GM18907 (cell line): Measurements from ENCODE around the gene MYO9B.
"Not testable (repeated sequence)": the region's sequence is repeated elsewhere in the genome, so short reads cannot be mapped to it uniquely, and the experiment has no call there.

Source experiments
- ATAC-seq: cut with Tn5 transposase; IDR thresholded peaks from one replicate; pipeline ENCODE4 v1.9.1; 2021; ENCODE audit warnings: mild to moderate bottlenecking, moderate library complexity; ENCODE audit not compliant: unreplicated experiment

The MYO9B gene

DNA sequence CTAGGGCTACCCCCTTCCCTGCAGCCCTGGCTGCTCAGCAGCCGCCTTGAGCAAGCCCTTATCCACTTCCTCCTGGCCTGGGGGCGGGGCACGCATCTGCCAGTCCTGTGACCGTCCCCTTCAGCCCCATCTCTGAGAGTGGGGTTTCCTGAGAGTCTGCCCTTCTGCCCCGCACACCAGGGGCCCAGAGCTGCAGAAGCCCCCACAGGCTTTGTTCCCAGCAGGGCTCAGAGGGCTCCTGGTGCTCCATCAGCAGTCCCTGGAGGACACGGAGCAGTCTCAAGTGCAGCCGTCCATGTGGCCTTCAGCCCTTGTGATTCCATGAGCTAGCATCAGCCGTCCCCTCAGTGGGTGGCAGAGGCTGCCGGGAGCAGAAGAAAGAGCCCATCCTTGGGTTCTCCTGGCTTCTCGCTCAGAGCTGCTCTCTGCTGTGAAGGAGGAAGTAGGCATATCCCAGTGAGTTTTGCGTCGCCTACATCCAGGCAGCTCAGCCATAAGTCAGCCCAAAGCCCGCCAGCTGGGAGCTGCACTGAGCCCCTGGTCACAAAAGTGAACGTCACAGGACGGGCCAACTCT lies 16.3 kb downstream of the MYO9B start:
- ATAC-seq = no peak

DNA sequence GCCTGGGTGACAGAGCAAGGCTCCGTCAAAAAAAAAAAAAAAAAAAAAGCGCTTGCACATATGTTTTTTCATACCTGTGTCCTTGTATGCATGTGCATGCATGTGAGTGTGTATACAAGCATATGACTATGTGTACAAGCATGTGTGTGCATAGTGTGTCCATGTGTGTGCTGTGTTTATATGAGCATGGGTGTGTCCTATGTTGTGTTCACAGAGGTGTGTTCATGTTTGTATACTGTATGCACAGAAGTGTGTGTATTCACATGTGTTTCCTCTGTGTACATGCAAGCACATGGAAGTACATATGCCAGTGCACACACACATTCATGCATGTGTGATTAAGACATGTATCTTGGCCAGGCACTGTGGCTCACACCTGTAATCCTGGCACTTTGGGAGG lies 17.1 kb downstream of the MYO9B start:
- no peak for ATAC-seq

DNA sequence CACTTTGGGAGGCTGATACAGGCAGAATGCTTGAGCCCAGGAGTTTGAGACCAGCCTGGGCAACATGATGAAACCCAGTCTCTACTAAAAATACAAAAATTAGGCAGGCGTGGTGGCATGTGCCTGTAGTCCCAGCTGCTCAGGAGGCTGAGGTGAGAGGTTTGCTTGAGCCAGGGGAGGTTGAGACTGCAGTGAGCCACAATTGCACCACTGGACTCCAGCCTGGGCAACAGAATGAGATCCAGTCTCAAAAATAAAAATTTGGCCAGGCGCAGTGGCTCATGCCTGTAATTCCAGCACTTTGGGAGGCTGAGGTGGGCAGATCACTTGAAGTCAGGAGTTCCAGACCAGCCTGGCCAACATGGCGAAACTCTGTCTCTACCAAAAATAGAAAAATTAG lies 19.1 kb downstream of the MYO9B start:
- not testable (repeated sequence) for ATAC-seq

DNA sequence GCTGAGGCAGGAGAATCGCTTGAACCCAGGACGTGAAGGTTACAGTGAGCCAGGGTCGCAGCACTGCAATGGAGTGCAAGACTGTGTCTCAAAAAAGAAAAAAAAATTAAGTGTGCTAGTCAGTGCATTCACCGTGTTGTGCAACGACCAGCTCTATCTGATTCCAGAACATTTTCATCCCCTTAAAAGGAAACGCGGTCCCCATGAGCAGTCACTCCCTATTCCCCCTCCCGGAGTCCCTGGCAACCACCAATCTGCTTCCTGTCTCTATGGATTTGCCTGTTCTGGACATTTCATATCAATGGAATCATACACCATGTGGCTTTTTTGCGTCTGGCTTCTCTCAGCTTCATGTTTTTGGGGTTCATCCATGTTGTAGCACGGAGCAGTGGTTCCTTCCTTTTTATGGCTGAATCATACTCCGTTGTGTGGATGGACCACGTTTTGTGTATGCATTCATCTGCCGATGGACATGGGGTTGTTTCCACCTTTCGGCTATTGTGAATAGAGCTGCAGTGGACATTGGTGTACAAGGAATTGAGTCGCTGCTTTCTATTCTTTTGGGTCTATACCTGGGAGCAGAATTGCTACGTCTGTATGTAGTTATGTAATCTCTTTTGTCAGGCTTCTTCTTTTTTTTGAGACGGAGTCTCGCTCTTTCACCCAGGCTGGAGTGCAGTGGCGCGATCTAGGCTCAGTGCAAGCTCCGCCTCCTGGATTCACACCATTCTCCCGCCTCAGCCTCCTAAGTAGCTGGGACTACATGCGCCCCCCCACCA lies 19.8 kb downstream of the MYO9B start:
- ATAC-seq = no peak

DNA sequence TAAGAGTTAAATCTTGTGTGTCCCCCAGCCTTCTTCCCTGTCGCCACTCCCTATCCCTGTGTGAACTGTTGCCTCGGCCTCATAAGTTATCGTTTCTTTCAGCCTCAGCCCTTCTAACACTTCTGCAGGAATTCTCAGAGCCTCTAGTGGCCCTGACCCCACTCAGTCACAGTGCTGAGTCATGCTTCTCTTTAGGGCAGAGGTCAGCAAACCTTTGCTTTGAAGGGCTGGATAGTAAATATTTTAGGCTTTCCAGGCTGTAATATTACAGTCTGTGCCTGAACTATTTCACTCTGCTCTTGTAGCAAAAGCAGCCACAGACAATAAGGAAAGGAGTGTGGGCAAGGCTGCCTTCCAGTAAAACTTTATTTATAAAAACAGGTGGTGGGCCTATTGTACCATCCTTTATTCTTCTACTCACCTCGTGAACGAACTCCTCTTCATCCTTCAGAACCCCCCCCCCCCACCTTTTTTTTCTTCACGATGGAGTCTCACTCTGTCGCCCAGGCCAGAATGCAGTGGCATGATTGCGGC lies 22.1 kb downstream of the MYO9B start:
- ATAC-seq = no peak

DNA sequence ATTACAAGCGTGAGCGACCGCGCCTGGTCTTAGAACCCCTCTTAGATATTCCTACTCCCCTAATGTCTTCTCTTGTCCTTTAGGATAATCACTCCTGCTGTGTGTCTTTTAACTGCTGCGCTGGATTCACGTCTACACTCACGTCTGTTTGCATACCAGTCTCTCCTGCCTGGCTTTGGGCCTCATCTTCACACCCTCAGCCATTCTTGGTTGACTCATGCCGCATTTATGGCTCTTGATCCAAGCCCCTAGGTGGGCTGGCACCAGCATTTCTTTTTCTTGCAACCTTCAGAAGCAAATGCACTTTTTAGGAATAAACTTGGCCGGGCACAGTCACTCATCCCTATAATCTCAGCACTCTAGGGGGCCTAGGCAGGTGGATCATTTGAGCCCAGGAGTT lies 22.7 kb downstream of the MYO9B start:
- ATAC-seq = no peak

DNA sequence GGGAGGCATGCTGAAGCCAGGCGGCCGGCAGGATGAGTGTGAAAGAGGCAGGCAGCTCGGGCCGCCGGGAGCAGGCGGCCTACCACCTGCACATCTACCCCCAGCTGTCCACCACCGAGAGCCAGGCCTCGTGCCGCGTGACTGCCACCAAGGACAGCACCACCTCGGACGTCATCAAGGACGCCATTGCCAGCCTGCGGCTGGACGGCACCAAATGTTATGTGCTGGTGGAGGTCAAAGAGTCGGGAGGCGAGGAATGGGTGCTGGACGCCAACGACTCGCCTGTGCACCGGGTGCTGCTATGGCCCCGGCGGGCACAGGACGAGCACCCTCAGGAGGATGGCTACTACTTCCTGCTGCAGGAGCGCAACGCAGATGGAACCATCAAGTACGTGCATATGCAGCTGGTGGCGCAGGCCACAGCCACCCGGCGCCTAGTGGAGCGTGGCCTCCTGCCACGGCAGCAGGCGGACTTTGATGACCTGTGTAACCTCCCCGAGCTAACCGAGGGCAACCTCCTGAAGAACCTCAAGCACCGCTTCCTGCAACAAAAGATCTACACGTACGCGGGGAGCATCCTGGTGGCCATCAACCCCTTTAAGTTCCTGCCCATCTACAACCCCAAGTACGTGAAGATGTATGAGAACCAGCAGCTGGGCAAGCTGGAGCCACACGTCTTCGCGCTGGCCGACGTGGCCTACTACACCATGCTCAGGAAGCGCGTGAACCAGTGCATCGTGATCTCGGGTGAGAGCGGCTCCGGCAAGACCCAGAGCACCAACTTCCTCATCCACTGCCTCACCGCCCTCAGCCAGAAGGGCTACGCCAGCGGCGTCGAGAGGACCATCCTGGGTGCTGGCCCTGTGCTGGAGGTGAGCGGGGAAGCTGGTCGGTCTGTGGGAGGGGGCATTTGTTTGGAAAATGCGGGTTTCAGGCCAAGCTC lies 26.4 kb downstream of the MYO9B start:
- no peak for ATAC-seq

DNA sequence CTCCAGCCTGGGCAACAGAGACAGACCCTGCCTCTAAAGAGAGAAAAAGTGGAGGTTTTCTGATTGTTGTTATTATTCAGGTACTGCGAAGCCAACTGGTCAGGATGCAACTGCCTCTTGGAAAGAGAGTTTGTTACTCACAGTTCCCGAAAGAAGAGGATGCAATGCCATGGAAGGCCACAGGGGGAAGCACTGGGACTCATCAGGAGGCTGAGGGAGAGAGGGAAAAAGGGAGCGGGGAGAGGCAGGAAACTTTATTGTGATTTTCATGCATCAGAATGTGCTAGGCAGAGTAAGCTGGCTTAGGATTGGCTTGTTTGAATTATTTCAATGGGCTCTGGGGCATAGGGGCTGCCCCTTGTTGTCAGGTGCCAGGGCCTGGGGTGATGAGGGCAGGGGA lies 27.6 kb downstream of the MYO9B start:
- no peak for ATAC-seq

DNA sequence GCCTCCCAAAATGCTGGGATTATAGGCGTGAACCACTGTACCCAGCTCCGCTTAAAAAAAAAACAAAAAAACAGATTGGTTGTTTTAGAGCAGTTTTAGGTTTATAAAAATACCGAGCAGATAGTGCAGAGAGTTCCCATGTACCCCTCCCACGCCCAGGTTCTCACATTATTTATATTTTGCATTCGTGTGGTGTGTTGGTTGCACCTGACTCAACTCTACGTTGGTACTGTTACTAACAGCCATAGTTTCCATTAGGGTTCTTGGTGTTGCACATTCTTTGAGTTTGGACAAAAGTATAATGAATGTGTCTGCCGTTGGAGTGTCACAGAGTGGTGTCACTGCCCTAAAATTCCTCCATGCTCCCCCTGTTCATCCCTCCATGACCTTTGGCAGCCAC lies 29.1 kb downstream of the MYO9B start:
- ATAC-seq = no peak

DNA sequence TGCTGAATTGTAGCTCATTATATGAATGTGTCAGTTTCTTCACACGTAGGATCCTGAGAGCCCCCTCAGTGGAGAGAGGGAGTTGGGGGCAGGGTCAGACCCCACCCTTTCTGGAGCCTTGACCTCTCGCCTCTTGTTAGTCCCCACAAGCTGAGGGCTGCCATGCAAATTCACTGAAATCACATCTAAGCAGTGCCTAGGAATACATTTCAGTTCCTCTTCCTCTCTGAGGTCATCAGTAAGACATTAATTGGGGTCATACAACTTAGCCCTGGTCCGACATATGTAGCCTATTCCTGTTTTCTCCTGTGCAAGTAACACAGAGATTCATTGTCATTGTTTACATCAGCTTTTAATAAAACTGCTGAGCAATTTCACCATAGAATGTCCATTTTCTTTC lies 30.0 kb downstream of the MYO9B start:
- ATAC-seq = no peak

DNA sequence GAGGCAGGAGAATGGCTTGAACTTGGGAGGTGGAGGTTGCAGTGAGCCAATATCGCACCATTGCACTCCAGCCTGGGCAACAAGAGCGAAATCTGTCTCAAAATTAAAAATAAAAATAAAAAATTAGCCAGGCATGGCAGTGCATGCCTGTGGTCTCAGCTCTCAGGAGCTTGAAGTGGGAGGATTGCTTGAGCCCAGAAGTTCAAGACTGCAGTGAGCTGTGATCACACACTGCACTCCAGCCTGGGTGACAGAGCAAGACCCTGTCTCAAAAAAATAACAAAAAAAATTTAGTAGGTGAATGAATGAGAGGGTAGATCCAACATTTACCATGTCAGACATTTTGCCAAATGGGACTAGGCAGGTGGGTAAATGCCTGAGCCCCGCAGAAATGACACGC lies 31.4 kb downstream of the MYO9B start:
- ATAC-seq = not testable (repeated sequence)

DNA sequence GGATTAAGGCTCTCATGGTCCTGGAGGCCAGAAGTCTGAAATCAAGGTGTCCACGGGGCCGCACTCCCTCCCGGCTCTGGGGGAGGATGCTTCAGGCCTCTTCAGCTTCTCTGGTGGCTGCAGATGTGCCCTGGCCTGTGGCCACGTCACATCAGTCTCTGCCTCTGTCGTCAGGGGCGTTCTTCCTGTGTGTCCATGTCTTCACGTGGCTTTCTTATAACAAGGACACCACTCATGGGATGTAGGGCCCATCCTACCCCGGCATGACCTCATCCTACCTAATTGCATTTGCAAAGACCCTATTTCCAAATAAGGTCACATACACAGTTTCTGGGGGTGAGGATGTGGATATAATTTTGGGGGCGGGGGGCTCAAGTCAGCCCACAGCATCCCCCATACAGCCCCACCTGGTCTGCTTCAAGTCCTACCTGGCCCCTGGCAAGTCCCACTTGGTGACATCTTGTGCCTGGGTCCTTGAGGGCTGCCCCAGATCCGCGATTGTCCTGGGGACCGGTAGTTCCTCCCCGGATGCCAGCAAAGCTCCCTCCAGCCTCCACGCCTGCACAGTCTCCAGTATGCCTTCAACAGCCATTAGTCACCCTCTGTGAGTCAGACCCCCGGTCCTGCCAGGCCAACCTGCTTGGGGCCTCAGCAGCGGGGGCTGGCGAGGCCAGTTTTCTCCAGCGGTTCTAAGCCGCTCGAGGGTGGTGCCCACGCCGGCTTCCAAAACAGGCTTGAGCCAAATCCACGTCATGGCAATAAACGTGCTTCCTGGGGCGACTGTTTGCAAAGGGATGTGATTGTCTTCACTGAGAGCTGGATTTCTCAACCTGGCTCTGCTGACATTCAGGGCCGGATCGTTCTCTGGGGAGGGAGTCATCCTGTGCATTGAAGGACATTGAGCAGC lies 32.2 kb downstream of the MYO9B start:
- no peak for ATAC-seq

DNA sequence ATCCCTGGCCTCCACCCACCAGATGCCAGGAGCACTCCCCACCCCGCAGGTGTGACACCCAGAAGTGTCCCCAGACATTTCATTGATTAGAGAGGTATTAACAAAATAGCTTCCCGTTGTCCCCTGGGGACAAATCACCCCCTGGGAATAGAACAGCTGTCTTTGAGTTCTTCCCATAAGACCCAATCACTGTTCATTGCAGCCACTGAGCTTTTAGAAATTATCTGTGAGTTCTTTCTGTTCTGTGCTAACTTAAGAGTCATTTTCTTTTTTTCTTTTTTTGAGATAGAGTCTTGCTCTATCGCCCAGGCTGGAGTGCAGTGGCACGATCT lies 32.8 kb downstream of the MYO9B start:
- ATAC-seq = no peak

DNA sequence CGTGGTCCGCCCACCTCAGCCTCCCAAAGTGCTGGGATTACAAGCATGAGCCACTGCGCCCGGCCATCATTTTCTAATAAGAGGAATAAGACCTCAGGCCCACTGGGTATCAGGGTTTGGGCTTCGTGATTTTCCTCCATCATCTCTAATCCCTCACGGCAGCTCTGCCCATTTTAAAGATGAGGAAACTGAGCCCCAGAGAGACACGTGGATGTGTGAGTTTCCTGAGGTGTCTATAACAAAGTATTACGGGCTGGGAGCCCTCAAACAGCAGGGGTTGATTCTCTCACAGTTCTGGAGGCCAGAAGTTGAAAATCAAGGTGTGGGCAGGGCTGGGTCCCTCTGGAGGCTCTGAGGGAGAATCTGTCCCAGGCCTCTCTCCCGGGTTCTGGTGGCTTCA lies 33.7 kb downstream of the MYO9B start:
- no peak for ATAC-seq

DNA sequence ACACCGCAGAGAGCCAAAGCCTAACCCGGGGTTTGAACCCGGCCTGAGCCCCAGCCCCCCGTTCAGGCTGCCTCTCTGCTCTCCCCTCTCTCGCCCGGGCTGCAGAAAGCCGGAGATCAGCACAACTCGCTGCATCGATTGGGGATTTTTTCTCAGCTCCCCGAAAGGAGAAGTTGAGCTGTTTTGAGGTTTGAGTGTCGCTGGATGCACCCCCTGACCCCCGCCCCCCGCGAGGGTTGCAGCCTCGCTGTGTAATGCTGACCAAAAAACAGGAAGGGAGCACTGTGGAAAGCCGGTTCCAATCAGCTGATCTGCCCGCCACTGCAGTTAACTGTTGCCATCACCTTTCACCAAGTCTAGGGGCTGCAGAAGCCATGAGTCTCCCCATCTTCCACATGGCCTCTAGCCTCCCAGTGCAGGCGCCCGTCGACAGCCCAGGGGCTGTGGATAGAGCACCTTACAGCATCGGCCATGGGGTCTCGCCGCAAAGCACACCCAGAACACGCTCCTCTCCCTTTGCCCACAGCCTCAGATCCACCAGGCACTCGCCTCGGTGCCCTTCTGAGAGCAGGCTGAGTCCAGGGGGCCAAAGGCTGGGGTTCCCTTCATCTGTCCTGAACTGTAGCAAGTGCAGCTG lies 34.5 kb downstream of the MYO9B start:
- peak; percentile 57 for ATAC-seq

DNA sequence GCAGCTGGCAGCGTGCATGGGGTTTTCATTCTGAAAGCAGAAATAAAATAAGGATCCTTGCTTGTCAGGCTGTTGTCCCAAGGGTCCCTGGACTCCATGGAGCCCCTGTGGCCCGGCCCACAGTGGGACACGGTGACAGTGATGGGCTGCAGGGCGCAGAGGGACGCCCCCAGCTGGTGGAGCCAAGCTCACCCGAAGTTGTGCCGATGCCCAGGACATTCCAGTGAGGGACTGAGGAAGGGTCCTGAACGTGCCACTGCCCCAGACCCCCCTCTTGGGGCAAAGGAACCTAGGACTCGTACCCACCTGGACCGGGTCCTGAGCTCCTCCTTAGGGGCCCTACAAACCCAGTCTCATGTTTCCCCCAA lies 35.0 kb downstream of the MYO9B start:
- no peak for ATAC-seq

DNA sequence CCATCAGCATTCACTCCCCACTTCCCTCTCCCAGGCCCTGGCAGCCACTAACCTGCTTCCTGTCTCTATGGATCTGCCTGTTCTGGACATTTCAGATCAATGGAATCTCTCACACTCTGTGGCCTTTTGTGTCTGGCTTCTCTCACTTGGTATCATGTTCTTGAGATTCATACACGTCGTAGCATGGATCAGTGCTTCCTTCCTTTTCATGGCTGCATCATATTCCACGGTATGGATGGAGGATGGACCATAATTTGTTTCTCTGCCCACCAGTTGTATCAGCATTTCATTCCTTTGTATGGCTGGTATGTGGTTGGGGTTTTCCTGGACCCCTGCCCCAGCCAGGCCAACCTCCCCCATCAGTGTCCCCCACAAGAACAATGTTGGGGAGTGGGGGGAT lies 36.2 kb downstream of the MYO9B start:
- no peak for ATAC-seq

DNA sequence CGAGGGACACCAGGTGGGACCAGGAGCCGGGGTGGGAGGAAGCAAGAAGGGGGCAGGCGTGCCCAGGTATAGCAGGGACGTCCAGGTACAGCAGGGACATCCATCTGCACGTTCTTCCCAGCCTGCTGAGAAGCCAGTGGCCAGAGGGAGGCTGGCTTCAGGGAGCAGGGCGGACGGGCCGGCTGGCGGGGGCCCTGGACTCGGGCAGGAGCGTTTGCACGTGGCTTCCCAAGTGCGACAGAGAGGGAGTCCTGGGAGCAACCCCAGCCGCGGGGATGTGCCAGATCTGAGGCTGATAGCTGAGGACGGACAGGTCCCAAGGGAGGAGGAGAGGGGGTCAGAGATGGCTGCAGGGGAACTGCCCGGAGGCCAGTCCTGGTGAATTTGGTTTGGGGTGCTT lies 36.7 kb downstream of the MYO9B start:
- no peak for ATAC-seq

DNA sequence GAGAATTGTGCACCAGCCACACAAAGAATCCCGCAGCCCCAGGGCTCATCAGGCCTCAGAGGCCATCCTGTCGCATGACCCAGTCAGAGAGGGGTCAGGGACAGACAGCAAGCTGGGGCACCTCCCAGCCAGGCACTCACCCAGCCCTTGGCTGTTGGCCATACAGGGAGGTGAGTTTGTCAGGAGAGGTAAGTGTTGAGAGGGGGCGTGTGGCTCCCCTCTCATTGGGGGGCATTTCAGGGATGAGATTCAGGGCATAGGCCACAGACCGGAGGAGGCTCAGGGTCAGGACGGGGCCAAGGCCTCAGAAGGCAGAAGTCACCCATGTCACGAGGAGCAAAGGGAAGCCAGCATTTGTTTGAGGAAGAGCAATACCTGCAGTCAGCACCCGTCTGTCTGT lies 37.1 kb downstream of the MYO9B start:
- ATAC-seq = no peak

DNA sequence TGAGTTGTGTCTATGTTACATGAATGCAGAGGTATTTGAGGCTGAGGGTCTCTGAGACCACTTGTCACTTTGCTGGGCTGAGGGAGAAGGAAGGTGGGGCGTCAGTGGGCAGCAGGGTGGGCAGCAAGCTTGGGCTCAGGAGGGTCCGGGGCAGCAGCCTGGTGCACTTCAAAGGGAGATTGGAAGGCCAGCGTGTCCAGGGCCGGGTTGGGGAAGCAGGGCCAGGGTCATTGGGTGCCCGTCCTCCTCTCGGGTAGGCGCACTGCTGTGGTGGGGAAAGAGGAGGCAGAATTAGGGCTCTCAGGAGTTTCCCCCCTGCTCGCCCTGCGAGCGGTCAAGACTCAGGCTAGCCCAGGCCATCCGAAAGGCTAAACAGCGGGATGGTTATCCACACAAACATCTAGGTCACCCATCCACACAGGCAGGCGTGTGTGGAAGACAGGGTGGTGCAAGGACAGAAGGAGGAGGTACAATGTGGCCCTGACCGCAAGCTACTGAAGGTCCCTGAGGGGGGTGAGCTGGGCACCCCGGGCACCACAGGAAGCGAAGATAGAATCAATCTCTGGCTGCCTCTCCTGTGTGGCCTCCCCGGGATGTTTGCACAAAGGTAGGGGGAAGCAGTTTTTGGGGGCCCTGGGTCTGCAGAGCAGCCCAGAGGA lies 37.7 kb downstream of the MYO9B start:
- ATAC-seq = no peak
